ENCODE results near the gene SEPTIN3.
A peak's percentile ranks its signal among the peaks of the same experiment; 100 is the strongest.
"Not testable (repeated sequence)": the region's sequence is repeated elsewhere in the genome, so short reads cannot be mapped to it uniquely, and the experiment has no call there.

SEPTIN3 gene

GRCh38 chr22:41940832-41941765 lies 28.1 kb upstream of the SEPTIN3 start:
- peak; percentile 82 for DNase-seq (ENCODE audit: low spot score)

- no peak for DNase-seq (ENCODE audit: low spot score)
These were observed 25.5 kb upstream of the SEPTIN3 start for GRCh38 chr22:41943661-41944209.

- DNase-seq (ENCODE audit: low spot score) = peak; percentile 87
These were observed 22.4 kb upstream of the SEPTIN3 start, which contains the start of gene CENPM for GRCh38 chr22:41946629-41947423. CENPM (minus strand) TSS chr22:41947152; CDS start chr22:41947076, 76 bp downstream.

GRCh38 chr22:41947424-41948080 lies 21.7 kb upstream of the SEPTIN3 start:
- DNase-seq (ENCODE audit: low spot score) = no peak

- no peak for DNase-seq (ENCODE audit: low spot score)
These were observed 21.1 kb upstream of the SEPTIN3 start for GRCh38 chr22:41948142-41948541.

- DNase-seq (ENCODE audit: low spot score) = not testable (repeated sequence)
These were observed 20.3 kb upstream of the SEPTIN3 start for GRCh38 chr22:41948928-41949296.

- DNase-seq (ENCODE audit: low spot score) = no peak
These were observed 19.8 kb upstream of the SEPTIN3 start for GRCh38 chr22:41949297-41949965.

- DNase-seq (ENCODE audit: low spot score) = peak; percentile 73
These were observed 17.3 kb upstream of the SEPTIN3 start, which contains the start of gene SMIM45 for GRCh38 chr22:41951898-41952474. SMIM45 (plus strand) TSS chr22:41952150.

- DNase-seq (ENCODE audit: low spot score) = no peak
These were observed 16.5 kb upstream of the SEPTIN3 start for GRCh38 chr22:41952713-41953112.

- no peak for DNase-seq (ENCODE audit: low spot score)
These were observed 11.2 kb upstream of the SEPTIN3 start for GRCh38 chr22:41957941-41958556.

GRCh38 chr22:41963453-41964111 lies 5.7 kb upstream of the SEPTIN3 start:
- no peak for DNase-seq (ENCODE audit: low spot score)

- DNase-seq (ENCODE audit: low spot score) = no peak
These were observed 5.1 kb upstream of the SEPTIN3 start for GRCh38 chr22:41964112-41964491.

GRCh38 chr22:41966225-41966606 lies 3.0 kb upstream of the SEPTIN3 start:
- DNase-seq (ENCODE audit: low spot score) = no peak

- no peak for DNase-seq (ENCODE audit: low spot score)
These were observed 2.5 kb upstream of the SEPTIN3 start for GRCh38 chr22:41966607-41967240.

- no peak for DNase-seq (ENCODE audit: low spot score)
These were observed 642 bp upstream of the SEPTIN3 start for GRCh38 chr22:41968601-41969000.

GRCh38 chr22:41970601-41971000 lies 1.4 kb downstream of the SEPTIN3 start:
- no peak for DNase-seq (ENCODE audit: low spot score)

GRCh38 chr22:41971431-41971830 lies 2.2 kb downstream of the SEPTIN3 start:
- no peak for DNase-seq (ENCODE audit: low spot score)

- DNase-seq (ENCODE audit: low spot score) = no peak
These were observed 5.5 kb downstream of the SEPTIN3 start for GRCh38 chr22:41974691-41975290.

Data from germinal center (tissue), 1 donor.